Measurements from ENCODE around the gene RTF1. TPM values are rescaled to one million over a fixed set of nuclear protein-coding genes. Genes with fewer than 3 reads are reported as not detected.
"Not testable (repeated sequence)": the region's sequence is repeated elsewhere in the genome, so short reads cannot be mapped to it uniquely, and the experiment has no call there.

The RTF1 gene
- total RNA-seq, 1 donor from 2014 or later = 9.4 TPM

DNA sequence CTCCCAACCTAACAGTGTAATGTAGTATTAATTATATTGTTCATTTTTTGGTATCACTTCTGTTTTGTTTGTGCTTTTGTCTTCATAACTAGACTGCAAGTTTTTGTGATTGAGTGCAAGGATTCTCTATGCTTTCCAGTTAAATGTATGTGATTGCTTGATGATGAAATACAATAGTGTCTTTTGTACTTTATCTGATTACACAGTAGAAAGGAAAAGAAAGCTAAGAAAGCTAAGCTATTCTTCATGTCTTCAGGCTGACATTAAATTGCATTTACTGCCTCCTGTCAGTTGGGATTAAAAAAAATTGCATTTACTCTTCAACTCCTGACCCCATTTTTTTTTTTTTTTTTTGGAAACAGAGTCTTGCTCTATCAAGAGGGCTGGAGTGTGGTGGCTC lies 28.5 kb downstream of the RTF1 start:
- Histone ChIP-seq H3K4me3 (no peak overlapping the region), H3K27ac (no peak overlapping the region), H3K36me3 (peaks cover 12 to 20% of the 10 kb centered on the region in 2 donors), H3K27me3 (no peaks in the 10 kb centered on the region), H3K9me3 (no peaks in the 10 kb centered on the region), H3K4me1 (no peaks in the 10 kb centered on the region)
- TF ChIP-seq CTCF (IDR thresholded peaks at IDR 0.05) = no peak
- DNase-seq (ENCODE audit: low spot score in 2 of 2) = no peak
- intact Hi-C loops (cut with DNase I) = no loop called here

- DNase-seq (ENCODE audit: low spot score in 2 of 2) = no peak
- Histone ChIP-seq H3K27me3 (no peaks in the 10 kb centered on the region), H3K4me1 (no peaks in the 10 kb centered on the region), H3K9me3 (no peaks in the 10 kb centered on the region), H3K27ac (no peak overlapping the region), H3K36me3 (peaks cover 44 to 60% of the 10 kb centered on the region in 2 donors), H3K4me3 (no peak overlapping the region)
- intact Hi-C loops (cut with DNase I) = no loop called here
- no peak for TF ChIP-seq CTCF (IDR thresholded peaks at IDR 0.05)
Observed at GRCh38 chr15:41462084-41462795, 45.3 kb downstream of the RTF1 start.

- H3K4me3 ChIP-seq = no peak overlapping the region
- TF ChIP-seq CTCF (IDR thresholded peaks at IDR 0.05) = no peak
- DNase-seq (ENCODE audit: low spot score in 2 of 2) = no peak
- H3K36me3 ChIP-seq = peaks cover 28 to 55% of the 10 kb centered on the region in 2 donors
- H3K27ac ChIP-seq = no peak overlapping the region
- H3K9me3 ChIP-seq = no peaks in the 10 kb centered on the region
- intact Hi-C loops (cut with DNase I) = no loop called here
- no peaks in the 10 kb centered on the region for H3K4me1 ChIP-seq
- H3K27me3 ChIP-seq = no peaks in the 10 kb centered on the region
Observed at GRCh38 chr15:41464889-41465580, 48.1 kb downstream of the RTF1 start.

- Histone ChIP-seq H3K4me3 (no peak overlapping the region), H3K36me3 (peaks cover 35 to 64% of the 10 kb centered on the region in 2 donors), H3K4me1 (no peaks in the 10 kb centered on the region), H3K9me3 (no peaks in the 10 kb centered on the region), H3K27ac (no peak overlapping the region), H3K27me3 (no peaks in the 10 kb centered on the region)
- peak in 2 of 3 experiments; percentile 22 to 38 for TF ChIP-seq CTCF (IDR thresholded peaks at IDR 0.05)
- intact Hi-C loops (cut with DNase I) = no loop called here
- DNase-seq (ENCODE audit: low spot score in 2 of 2) = no peak
Observed at GRCh38 chr15:41465822-41466421, 49.0 kb downstream of the RTF1 start.

GRCh38 chr15:41466711-41467110 lies 49.8 kb downstream of the RTF1 start:
- Histone ChIP-seq H3K27ac (no peak overlapping the region), H3K36me3 (peaks cover 41 to 70% of the 10 kb centered on the region in 2 donors), H3K4me1 (no peaks in the 10 kb centered on the region), H3K4me3 (no peak overlapping the region), H3K9me3 (no peaks in the 10 kb centered on the region), H3K27me3 (no peaks in the 10 kb centered on the region)
- intact Hi-C loops (cut with DNase I) = no loop called here
- no peak for TF ChIP-seq CTCF (IDR thresholded peaks at IDR 0.05)
- no peak for DNase-seq (ENCODE audit: low spot score in 2 of 2)

DNA sequence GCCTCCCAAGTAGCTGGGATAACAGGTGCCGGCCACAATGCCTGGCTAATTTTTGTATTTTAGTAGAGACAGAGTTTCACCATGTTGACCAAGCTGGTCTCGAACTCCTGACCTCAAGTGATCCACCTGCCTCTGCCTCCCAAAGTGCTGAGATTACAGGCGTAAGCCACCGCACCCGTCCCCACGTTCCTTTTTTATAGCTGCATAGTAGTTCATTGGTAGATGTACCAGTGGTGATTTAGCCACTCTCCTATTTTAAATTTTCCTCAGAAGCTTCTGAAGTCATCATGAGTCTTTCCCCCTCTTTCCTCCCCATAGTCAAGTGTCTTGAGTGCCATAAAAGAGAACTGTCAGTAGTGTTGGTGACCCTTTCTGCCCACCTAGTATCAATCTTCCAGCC lies 52.7 kb downstream of the RTF1 start:
- H3K27me3 ChIP-seq; intact Hi-C loops (cut with DNase I); H3K27ac ChIP-seq; DNase-seq (ENCODE audit: low spot score in 2 of 2); H3K4me3 ChIP-seq; H3K4me1 ChIP-seq; H3K9me3 ChIP-seq: not testable (repeated sequence)
- H3K36me3 ChIP-seq = peaks cover 54 to 80% of the 10 kb centered on the region in 2 donors
